OCI-LY3 (cell line): Measurements from ENCODE around the gene UMAD1.

Source experiments
- EZH2phosphoT487 ChIP-seq: fragments of 200-600 bp; shearing (Covaris generic); IDR thresholded peaks from 2 replicates; pipeline ENCODE4 v1.6.1; 2018; ENCODE audit warnings: antibody characterized with exemption, mixed run types, low read depth
- TF ChIP-seq, protein P1 (sequence below): fragments of 200-600, 300-600 bp; sonication (generic); IDR thresholded peaks from 2 replicates; pipeline ENCODE4 v1.5.1; 2014; ENCODE audit warnings: antibody characterized with exemption, low read length, low read depth

DNA sequence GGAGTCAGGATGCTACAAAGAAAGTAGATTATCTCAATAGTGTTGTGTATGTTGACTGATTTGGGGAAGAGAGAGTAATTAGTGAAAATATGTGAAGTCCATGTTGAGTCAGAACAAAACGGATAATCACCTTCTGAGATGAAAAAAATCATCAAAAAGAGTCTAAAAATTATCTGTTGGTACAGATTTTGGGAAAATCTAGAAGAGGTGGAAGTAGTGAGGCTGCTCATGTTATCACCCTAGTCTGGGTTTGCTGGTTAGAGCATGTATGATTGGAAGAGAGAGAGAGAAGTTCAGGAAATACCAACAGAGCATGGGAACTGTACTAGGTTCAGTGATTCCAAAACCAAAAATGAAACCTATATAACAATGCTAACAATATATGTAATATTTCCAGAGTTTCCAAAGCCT, 65.6 kb downstream of the UMAD1 start:
- TF ChIP-seq, protein P1, sequence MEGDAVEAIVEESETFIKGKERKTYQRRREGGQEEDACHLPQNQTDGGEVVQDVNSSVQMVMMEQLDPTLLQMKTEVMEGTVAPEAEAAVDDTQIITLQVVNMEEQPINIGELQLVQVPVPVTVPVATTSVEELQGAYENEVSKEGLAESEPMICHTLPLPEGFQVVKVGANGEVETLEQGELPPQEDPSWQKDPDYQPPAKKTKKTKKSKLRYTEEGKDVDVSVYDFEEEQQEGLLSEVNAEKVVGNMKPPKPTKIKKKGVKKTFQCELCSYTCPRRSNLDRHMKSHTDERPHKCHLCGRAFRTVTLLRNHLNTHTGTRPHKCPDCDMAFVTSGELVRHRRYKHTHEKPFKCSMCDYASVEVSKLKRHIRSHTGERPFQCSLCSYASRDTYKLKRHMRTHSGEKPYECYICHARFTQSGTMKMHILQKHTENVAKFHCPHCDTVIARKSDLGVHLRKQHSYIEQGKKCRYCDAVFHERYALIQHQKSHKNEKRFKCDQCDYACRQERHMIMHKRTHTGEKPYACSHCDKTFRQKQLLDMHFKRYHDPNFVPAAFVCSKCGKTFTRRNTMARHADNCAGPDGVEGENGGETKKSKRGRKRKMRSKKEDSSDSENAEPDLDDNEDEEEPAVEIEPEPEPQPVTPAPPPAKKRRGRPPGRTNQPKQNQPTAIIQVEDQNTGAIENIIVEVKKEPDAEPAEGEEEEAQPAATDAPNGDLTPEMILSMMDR: no peak
- no peak for TF ChIP-seq EZH2phosphoT487
